Measurements from ENCODE around the gene RFESD. TPM values are rescaled to one million over a fixed set of nuclear protein-coding genes. Genes with fewer than 3 reads are reported as not detected.

Gene RFESD
- total RNA-seq, 4 donors from 2014 or later: 0.63 to 3.7 (median 2.5) TPM

- TF ChIP-seq POLR2A (IDR thresholded peaks at IDR 0.05) (no peak), CTCF (IDR thresholded peaks at IDR 0.05) (no peak)
- intact Hi-C loops (cut with DNase I): no loop called here
Observed at GRCh38 chr5:95626701-95627100, 19.9 kb upstream of the RFESD start.

GRCh38 chr5:95627971-95628810 lies 18.4 kb upstream of the RFESD start:
- Histone ChIP-seq H3K9me3 (no peaks in the 10 kb centered on the region), H3K27me3 (no peaks in the 10 kb centered on the region), H3K27ac (no peak overlapping the region), H3K4me1 (no peaks in the 10 kb centered on the region), H3K4me3 (replicated peaks in 1 of 3) (no peak overlapping the region), H3K36me3 (no peaks in the 10 kb centered on the region)
- WGBS, 2 donors: 90 to 94% methylated on average over 4 of the region's 4 CpGs
- no peak for DNase-seq
- intact Hi-C loops (cut with DNase I): no loop called here
- TF ChIP-seq POLR2A (IDR thresholded peaks at IDR 0.05) (no peak), CTCF (IDR thresholded peaks at IDR 0.05) (no peak)

More at GRCh38 chr5:95626701-95627100, 19.9 kb upstream of the RFESD start:
- Histone ChIP-seq H3K4me1 (no peaks in the 10 kb centered on the region), H3K4me3 (replicated peaks in 1 of 3) (no peak overlapping the region), H3K36me3 (no peaks in the 10 kb centered on the region), H3K9me3 (no peaks in the 10 kb centered on the region), H3K27me3 (no peaks in the 10 kb centered on the region), H3K27ac (no peak overlapping the region)
- no peak for DNase-seq
- WGBS, 2 donors: 65 to 95% methylated on average over 1 of the region's 1 CpG

GRCh38 chr5:95628933-95629332 lies 17.6 kb upstream of the RFESD start:
- Histone ChIP-seq H3K27me3 (no peaks in the 10 kb centered on the region), H3K27ac (no peak overlapping the region), H3K36me3 (no peaks in the 10 kb centered on the region), H3K4me1 (no peaks in the 10 kb centered on the region), H3K9me3 (no peaks in the 10 kb centered on the region), H3K4me3 (replicated peaks in 1 of 3) (no peak overlapping the region)
- no peak for DNase-seq
- 85 to 91% methylated on average over 1 of the region's 1 CpG for WGBS, 2 donors
- TF ChIP-seq CTCF (IDR thresholded peaks at IDR 0.05): no peak
- TF ChIP-seq POLR2A (IDR thresholded peaks at IDR 0.05): no peak
- intact Hi-C loops (cut with DNase I): no loop called here

GRCh38 chr5:95630394-95630917 lies 16.1 kb upstream of the RFESD start:
- H3K27me3 ChIP-seq: no peaks in the 10 kb centered on the region
- H3K9me3 ChIP-seq: no peaks in the 10 kb centered on the region
- H3K27ac ChIP-seq: no peak overlapping the region
- TF ChIP-seq CTCF (IDR thresholded peaks at IDR 0.05): no peak
- no peak for DNase-seq
- no peak overlapping the region for H3K4me3 ChIP-seq (replicated peaks in 1 of 3)
- intact Hi-C loops (cut with DNase I): no loop called here
- 92 to 95% methylated on average over 5 of the region's 5 CpGs for WGBS, 2 donors
- H3K4me1 ChIP-seq: no peaks in the 10 kb centered on the region
- H3K36me3 ChIP-seq: no peaks in the 10 kb centered on the region

- H3K36me3 ChIP-seq: no peaks in the 10 kb centered on the region
- intact Hi-C loops (cut with DNase I): no loop called here
- WGBS, 2 donors: 72 to 79% methylated on average over 2 of the region's 2 CpGs
- TF ChIP-seq CTCF (IDR thresholded peaks at IDR 0.05) (no peak), POLR2A (IDR thresholded peaks at IDR 0.05) (no peak)
- no peak overlapping the region for H3K27ac ChIP-seq
- DNase-seq: no peak
- no peaks in the 10 kb centered on the region for H3K27me3 ChIP-seq
- no peak overlapping the region for H3K4me3 ChIP-seq (replicated peaks in 1 of 3)
- no peaks in the 10 kb centered on the region for H3K4me1 ChIP-seq
- no peaks in the 10 kb centered on the region for H3K9me3 ChIP-seq
Observed at GRCh38 chr5:95631255-95631958, 15.2 kb upstream of the RFESD start.
